GM13976 (cell line): ENCODE measurements around the gene PGF.

Experiments
- DNase-seq: peaks from one replicate; pipeline ENCODE4 v3.0.0; 2012; ENCODE audit warnings: low spot score
- CTCF ChIP-seq: IDR thresholded peaks from 2 replicates; pipeline ENCODE4 v1.5.1; 2012; ENCODE audit warnings: borderline replicate concordance, mild to moderate bottlenecking; ENCODE audit not compliant: insufficient read depth; ENCODE audit errors: extremely low read depth, missing control alignments, control extremely low read depth
- in situ Hi-C: fragments of 300-500 bp; cut with MboI; formaldehyde crosslinking; loops from one replicate; pipeline ENCODE4 v1.12.0; 2022; ENCODE audit warnings: low sequenced_read_pairs, mixed read lengths, inconsistent platforms; ENCODE audit not compliant: unreplicated experiment

Gene PGF

DNA sequence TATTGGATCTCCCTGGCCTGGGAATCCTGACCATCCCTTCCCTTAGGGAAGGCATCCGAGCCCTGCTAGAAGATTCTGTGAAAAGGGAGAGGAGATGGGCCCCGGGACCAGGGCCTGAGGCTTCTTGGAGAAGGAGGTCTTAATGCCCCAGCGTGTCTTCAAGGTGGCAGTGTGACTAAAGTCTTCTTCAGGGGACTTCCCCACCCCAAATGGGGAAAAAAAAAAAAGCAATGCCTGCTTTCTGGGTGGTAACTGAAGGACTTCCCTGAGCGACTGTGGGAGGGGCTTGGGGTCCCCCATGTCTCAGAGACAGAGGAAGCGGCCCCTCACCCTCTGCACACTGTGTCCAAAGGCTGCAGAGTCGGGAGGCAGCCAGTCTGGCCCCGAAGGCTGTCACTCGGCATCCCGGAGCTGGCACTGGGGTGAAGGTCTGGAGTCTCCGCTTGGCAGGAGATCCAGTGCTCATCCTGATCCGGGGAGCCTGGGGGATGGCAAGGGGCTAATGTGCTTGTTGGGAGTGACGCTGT is 7.8 kb upstream of the PGF start:
- no peak for DNase-seq
- in situ Hi-C loops, result no loop called here
- no peak for TF ChIP-seq CTCF

GRCh38 chr14:74962493-74962892 is 7.1 kb upstream of the PGF start:
- no peak for DNase-seq
- in situ Hi-C loops, result no loop called here
- TF ChIP-seq CTCF, result no peak

DNA sequence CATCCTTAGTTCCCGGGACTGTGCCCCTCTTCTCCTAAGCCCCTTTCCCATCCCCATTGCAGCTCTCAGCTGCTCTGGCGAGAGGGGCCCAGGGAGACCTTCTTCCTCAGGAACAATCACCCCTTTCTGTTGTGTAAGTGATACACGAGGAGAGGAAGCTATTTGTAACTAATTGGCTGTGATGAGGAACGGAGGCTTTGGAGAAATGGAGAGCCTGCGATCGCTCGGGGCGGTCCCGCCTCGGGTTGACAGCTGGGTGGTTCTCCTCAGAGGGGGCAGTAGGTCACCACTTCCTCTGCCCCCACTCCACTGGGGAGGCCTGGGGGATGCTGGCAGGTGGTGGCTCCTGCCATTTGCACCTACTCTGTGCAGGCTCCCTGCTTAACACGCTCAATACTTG is 6.6 kb upstream of the PGF start:
- TF ChIP-seq CTCF, result no peak
- no peak for DNase-seq
- in situ Hi-C loops, result no loop called here

GRCh38 chr14:74961238-74961911 is 6.0 kb upstream of the PGF start:
- no peak for TF ChIP-seq CTCF
- in situ Hi-C loops, result no loop called here
- no peak for DNase-seq

DNA sequence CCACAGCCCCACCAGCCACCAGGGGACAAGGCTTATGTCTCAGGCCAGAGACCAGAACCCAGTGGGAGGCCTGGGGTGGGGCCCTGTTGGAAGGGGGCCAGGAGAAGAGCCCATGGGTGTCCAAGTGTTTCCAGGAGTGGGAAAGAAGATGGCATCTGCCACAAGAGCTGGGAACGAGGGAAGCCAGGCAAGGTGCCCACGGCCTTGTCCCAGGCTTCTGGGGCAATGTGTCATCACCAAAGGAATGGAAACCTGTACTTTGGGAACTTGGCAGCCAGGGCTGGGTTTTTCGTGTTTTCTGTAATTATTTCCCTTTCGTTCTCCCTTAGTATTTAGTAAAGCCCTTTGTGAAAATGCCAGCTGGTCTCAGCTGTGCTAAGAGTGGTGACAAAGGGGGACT is 5.3 kb upstream of the PGF start:
- in situ Hi-C loops, result no loop called here
- TF ChIP-seq CTCF, result no peak
- no peak for DNase-seq

GRCh38 chr14:74959596-74960180 is 4.3 kb upstream of the PGF start:
- in situ Hi-C loops, result no loop called here
- no peak for TF ChIP-seq CTCF
- no peak for DNase-seq
